Cardiac fibroblast (primary cell): ENCODE measurements around the gene SUSD5.

Source experiments
- DNase-seq, 2 donors: peaks; one replicate each; pipeline versions ENCODE4 v3.0.0 to v3.0.0-alpha.2; 2010; ENCODE audit warnings: low read depth in 2 of 2
- H3K4me3 ChIP-seq, 2 donors: replicated peaks in 1 of 2; 1 replicate in 1 of 2; 2 replicates in 1 of 2; pipeline ENCODE4 v1.5.1; 2011; ENCODE audit warnings: low read depth in 2 of 2, low read length in 2 of 2, mild to moderate bottlenecking in 2 of 2, moderate library complexity in 1 of 2
- TF ChIP-seq, protein P1 (sequence below): IDR thresholded peaks from one replicate; pipeline ENCODE4 v1.5.1; 2011; ENCODE audit warnings: low read depth, mild to moderate bottlenecking, low read length, inconsistent platforms

The SUSD5 gene

DNA sequence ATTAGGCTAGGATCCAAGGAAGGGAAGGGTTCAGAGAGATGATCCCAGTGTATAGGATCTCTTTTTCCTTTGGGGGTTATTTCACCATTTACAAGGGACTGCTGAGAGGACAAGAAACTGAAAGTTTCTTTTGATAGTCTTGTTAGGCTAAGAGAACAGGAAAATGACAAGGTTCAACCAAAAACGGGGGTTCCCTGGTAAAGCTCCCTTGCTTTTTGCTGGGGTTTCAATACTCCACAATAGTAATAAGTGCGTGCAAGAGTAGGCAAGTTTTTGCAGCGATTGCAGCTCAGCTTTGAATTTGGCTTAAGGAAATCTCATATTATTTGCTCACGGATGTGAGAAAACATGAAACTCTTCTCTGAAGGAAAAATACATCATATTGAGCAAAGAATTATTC, 18.8 kb upstream of the SUSD5 start:
- no peak for DNase-seq
- TF ChIP-seq, protein P1, sequence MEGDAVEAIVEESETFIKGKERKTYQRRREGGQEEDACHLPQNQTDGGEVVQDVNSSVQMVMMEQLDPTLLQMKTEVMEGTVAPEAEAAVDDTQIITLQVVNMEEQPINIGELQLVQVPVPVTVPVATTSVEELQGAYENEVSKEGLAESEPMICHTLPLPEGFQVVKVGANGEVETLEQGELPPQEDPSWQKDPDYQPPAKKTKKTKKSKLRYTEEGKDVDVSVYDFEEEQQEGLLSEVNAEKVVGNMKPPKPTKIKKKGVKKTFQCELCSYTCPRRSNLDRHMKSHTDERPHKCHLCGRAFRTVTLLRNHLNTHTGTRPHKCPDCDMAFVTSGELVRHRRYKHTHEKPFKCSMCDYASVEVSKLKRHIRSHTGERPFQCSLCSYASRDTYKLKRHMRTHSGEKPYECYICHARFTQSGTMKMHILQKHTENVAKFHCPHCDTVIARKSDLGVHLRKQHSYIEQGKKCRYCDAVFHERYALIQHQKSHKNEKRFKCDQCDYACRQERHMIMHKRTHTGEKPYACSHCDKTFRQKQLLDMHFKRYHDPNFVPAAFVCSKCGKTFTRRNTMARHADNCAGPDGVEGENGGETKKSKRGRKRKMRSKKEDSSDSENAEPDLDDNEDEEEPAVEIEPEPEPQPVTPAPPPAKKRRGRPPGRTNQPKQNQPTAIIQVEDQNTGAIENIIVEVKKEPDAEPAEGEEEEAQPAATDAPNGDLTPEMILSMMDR, result no peak
- no peak overlapping the region for H3K4me3 ChIP-seq

DNA sequence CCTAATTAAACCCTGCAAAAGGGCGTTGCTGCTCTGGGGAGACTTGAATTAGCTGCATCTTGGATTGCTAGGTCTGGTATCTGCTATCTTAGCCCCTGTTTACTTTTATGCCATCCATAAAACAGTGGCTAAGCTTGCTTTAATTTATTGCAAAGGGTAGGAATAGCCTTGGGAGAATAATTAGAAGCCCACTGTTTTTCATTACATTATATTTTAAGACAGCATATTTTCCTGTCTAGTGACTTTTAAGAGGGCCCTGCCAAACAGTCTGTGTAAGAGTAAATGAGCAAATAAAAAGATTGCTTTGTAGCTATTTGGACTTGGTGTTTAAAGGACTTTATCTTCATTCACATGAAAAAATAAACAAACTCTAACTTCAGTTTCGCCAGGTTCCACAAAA, 17.4 kb upstream of the SUSD5 start:
- TF ChIP-seq, protein P1, result no peak
- no peak for DNase-seq
- H3K4me3 ChIP-seq, result no peak overlapping the region

DNA sequence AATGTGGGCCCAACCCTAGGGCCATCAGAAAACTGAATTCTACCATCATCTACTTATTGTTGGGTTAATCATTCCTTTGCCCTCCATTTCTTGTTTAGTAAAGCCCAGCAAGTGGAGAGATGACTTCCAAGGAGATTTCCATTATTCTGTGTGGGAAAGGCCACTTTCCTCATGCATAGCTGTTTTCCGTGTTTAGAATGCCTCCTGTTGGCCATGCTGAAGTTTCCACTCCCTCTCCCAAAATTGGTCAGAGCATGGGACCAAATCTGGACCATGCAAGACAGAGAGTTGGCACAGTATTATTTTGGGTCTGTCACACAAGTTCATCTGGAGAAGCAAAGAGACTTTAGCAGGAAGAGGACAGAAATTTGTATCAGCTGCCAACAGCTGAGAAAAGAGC, 15.3 kb upstream of the SUSD5 start:
- H3K4me3 ChIP-seq, result no peak overlapping the region
- TF ChIP-seq, protein P1, result no peak
- DNase-seq, result no peak

DNA sequence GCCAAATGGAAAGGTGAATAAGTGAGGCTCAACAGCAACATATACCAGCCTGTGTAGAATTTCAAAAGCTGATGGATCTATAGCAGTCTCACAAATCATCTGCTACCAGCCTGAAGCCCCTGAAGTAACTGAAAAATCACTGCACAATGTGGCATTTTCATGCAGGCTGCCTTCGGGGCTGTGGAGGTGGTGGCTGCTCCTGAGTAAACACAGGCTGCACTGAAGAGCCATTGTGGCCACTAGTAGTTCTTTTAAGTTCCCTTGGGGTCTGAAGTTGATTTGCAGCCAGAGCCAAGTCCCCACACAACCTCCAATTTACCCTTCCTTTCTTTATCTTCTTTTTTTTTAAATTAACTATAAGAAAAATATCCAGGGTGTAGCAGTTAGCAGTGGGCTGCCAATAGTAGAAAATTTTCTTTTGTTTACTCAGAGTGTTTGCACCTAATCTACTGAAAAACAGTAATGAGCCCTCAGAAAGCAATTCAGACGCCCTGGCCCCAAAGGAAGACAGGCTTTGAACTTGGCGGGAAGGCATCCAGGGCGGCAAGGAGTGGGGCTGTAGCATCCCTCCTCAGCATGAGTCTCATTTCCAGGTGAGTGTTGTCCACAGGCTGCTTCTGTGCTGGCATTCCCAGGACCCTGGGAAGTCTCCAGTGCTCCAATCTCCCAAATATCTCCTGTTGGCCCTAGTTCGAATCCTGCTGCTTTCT, 13.3 kb upstream of the SUSD5 start:
- DNase-seq, result no peak

DNA sequence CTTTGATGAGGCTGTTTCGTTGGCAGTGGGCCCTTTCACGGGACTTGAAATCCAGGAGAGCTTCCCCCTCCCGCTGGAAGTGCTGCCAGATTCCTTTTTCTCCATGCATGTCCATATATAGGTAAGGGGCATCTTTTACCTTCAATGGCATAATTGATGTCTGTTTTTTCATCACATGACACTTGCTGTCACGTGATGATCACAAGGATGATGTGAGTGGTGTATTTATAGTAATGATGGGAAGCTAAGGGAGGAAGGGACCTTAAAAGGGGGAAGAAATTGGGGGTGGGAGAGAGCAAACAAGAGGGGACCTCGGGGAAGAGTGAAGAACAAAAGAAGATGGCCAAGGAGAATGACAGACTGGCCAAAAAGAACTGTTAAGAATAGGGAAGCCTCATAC, 11.3 kb upstream of the SUSD5 start:
- H3K4me3 ChIP-seq, result no peak overlapping the region
- DNase-seq, result no peak
- TF ChIP-seq, protein P1, result no peak

More for the DNA sequence above, 13.3 kb upstream of the SUSD5 start:
- no peak overlapping the region for H3K4me3 ChIP-seq
- TF ChIP-seq, protein P1, result no peak

DNA sequence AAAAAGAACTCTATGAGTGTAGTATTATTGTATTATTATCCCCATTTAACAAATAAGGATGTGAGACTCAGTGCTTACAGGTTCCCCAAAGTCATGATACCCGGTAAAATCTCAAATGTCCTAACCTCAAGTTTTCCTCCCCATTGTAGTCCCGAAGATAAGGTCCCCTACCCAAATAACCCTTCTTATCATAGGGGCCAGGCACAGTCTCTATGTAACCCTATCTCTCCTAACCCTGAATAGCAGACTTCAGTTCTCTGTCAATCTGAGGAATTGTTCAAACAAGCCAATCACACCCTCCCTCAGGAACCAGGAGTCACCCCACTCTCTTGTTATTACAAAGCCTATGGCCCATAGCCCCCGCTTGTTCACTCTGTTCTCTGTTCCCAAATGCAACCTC, 10.5 kb upstream of the SUSD5 start:
- no peak overlapping the region for H3K4me3 ChIP-seq
- TF ChIP-seq, protein P1, result no peak
- no peak for DNase-seq

DNA sequence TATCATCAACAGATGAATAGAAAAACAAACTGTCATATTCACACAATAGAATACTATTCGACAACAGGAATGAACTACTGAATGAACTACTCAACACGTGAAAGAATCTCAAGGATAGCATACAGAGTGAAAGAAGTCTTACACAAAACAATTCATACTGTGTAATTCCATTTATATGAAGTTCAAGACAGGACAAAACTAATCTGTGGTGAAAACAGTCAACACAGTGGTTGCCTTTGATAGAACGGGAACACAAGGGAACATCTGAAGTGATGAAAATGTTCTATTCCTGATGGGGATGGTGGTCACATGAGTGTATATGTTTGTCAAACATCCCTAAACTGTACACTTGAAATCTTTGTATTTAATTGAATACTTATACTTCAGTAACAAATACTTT, 2.6 kb upstream of the SUSD5 start:
- no peak overlapping the region for H3K4me3 ChIP-seq
- no peak for DNase-seq
- TF ChIP-seq, protein P1, result no peak
